ENCODE results near the gene KCNG1.

DNA sequence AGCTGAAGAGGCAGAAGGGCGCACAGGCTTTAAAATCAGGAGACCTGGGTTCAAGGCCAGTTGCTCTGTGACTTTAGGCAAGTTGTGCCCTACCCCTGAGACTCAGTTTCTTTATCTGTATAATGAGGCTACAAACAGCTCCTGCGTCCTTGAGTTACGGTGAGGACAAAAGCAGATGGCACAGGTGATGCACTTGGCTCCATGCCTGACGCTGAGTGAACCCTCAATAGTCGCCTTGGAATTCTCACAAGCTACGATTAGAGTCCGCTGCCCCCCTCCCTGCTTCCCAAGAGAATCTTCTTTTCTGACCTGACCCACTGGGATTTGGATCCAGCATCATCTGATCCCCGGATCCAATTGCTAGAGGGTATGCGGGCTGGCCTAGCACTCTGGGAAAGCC, 6.4 kb downstream of the KCNG1 start:
- TF ChIP-seq POLR2A (IDR thresholded peaks at IDR 0.05; ENCODE audit: low read depth, low read length) (no peak), TAF1 (IDR thresholded peaks at IDR 0.05; ENCODE audit: borderline replicate concordance, low read depth, low read length) (no peak)
